Vagina (tissue), 2 donors: ENCODE results near the gene POT1.

ENCODE experiments used
- POLR2A ChIP-seq, 2 donors: fragments of 450-650 bp; IDR thresholded peaks; one replicate each; pipeline ENCODE4 v1.6.1; 2017; ENCODE audit warnings: antibody characterized with exemption in 2 of 2, mild to moderate bottlenecking in 2 of 2, moderate library complexity in 2 of 2
- POLR2AphosphoS5 ChIP-seq, 2 donors: sonication (generic); formaldehyde crosslinking; IDR thresholded peaks; one replicate each; pipeline ENCODE4 v1.9.0; 2017; ENCODE audit warnings: antibody characterized with exemption in 2 of 2, mild to moderate bottlenecking in 2 of 2, low read depth in 1 of 2; ENCODE audit not compliant: insufficient read depth in 1 of 2
- TF ChIP-seq, protein P1 (sequence below), 3 experiments: fragments of 450-650 bp in 2 of 3; fragments of 200-600 bp in 1 of 3; sonication (generic) in 1 of 3; IDR thresholded peaks; one replicate each; pipeline ENCODE4 v1.5.1; 2017 to 2019; ENCODE audit warnings: antibody characterized with exemption in 3 of 3, mild to moderate bottlenecking in 2 of 3, moderate library complexity in 2 of 3

DNA sequence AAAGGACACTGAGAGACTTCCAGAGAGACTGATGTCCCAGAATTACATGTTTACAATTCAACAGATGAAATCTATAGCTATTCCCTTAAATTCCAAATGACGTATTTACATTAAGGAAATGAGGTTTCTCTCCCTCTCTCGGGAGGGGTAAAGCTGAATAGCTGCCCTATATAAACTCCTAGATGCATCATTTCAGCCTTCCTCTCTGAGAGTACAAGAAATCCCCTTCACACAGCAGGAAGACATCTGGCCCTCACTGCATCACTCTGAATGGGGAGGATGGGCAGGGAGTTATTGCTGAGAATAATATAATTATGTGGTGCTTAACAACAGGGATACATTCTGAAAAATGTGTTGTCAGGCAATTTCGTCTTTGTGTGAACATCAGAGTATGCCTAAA lies 11.0 kb downstream of the POT1 start:
- TF ChIP-seq POLR2A (IDR thresholded peaks at IDR 0.05): no peak
- TF ChIP-seq, protein P1, sequence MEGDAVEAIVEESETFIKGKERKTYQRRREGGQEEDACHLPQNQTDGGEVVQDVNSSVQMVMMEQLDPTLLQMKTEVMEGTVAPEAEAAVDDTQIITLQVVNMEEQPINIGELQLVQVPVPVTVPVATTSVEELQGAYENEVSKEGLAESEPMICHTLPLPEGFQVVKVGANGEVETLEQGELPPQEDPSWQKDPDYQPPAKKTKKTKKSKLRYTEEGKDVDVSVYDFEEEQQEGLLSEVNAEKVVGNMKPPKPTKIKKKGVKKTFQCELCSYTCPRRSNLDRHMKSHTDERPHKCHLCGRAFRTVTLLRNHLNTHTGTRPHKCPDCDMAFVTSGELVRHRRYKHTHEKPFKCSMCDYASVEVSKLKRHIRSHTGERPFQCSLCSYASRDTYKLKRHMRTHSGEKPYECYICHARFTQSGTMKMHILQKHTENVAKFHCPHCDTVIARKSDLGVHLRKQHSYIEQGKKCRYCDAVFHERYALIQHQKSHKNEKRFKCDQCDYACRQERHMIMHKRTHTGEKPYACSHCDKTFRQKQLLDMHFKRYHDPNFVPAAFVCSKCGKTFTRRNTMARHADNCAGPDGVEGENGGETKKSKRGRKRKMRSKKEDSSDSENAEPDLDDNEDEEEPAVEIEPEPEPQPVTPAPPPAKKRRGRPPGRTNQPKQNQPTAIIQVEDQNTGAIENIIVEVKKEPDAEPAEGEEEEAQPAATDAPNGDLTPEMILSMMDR (IDR thresholded peaks at IDR 0.05): no peak
- no peak for TF ChIP-seq POLR2AphosphoS5 (IDR thresholded peaks at IDR 0.05; ENCODE audit: insufficient read depth in 1 of 2, low read depth in 1 of 2)
